Hepatic stellate cell (primary cell): Measurements from ENCODE around the gene TFR2.

Source experiments
- DNase-seq: peaks from one replicate; pipeline ENCODE4 v3.0.0; 2011; ENCODE audit warnings: low spot score

Gene TFR2

GRCh38 chr7:100641463-100641859 lies at the start of gene TFR2:
Gene TFR2 (minus strand): TSS chr7:100641552. CDS start chr7:100641509, 43 bp downstream.
- DNase-seq: no peak

DNA sequence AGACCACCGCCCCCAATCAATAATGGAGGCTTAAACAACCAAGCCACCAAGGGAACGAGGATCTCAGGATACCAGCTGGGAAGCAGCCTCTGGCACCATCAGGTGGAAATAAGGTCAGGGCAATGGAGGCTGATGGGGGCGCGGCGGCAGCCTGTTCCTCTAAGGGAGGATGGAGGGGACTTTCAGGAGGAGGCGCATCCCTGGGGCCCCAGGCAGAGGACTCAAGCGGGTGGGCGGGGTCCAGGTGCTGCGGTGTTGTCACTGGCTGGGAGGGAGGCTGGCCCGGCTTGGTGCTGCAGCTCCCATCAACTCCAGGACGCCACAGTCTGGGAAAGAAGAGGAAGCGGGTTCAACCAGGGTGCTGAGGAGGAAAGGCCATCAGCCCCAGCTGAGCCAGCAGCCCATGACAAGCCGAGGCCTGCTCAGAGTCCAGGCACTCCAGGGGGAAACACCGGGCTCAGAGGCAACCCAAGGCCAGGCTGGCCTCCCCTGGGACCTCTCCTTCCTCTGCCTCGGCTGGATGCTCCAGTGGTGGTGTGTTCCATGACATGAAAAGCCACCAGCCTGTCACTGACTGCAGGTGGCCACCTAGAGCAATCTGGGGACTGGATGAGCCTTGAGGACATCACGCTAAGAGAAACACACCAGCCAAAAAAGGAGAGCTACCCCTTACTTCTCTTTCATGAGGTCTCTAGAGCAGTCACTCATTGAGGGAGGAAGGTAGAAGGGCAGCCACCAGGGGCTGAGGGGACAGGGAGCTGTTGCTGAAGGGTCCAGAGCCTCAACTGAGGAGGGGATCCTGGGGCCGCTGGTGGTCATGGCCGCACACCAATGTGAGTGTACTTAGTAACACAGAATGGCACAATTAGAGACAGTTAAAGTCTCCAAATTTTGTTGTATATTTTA lies 48.1 kb upstream of the TFR2 start:
- no peak for DNase-seq

DNA sequence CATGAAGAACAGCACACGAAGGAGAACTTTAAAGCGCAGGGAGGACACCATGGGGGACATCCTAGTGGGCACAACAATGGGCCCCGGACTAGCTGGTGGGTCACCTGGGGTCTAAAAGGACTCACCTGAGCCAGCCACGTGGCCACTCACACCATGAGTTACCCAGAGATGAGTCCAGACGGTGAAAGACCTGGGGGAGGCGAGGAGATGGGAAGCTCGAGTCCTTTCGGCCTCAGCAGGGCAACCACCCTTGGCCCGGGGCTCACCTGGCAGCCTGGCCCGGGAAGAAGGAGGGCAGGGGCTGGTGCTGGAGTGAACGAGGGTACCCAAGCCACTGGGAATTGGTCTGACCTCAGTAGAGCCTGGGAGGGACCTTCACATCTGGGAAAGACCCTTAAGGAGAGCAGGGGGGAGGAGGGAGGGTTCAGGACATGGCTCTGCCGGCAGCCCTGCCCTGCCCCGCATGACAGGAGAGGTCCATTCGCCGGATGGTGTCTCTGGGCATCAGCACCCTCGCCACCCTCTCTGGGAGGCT lies 47.0 kb upstream of the TFR2 start:
- no peak for DNase-seq

DNA sequence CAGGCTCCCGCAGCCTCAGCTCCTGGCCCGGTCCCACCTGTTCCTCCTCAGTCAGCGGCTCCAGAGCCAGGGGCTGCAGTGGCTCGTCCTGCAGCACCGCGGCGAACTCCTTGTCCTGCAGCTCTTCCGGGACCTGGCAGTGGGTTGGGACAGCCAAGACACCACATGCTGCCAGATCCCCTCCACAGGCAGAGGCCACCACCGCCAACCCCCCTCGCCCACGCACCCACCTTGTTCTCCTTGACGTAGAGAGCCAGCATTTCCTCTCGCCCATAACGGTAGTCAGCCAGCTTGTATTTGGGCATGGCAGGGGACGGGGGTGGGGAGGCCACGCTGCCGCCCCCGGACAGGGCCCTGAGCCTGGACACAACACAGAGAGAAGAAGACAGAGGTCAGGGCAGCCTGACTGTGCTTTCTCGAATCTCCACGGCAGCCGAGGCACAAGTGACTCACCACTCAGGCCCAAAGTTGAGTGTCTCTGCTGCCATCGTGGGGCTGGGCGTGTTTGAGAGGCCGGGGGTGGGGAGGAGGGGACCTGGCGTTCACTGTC lies 46.5 kb upstream of the TFR2 start:
- DNase-seq: peak; percentile 53

DNA sequence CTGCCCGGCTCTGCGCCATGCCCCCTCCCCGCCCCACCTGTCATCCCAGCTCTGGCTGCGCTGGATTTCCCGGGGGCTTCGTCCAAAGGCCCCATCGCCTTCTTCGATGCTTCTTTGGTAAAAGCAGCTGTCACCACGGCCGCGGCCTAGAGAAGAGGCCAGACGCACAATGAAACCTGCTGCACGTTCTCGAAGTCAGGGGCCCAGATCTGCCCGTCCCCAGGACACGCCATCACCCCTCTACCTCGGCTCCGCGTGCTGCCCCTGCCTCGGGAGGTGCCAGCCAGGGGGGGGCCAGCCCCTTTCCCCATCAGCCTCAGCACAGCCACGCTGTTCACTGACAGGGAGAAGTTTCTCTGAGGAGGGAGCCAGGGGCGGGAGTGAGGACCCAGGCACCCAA lies 45.9 kb upstream of the TFR2 start:
- no peak for DNase-seq

DNA sequence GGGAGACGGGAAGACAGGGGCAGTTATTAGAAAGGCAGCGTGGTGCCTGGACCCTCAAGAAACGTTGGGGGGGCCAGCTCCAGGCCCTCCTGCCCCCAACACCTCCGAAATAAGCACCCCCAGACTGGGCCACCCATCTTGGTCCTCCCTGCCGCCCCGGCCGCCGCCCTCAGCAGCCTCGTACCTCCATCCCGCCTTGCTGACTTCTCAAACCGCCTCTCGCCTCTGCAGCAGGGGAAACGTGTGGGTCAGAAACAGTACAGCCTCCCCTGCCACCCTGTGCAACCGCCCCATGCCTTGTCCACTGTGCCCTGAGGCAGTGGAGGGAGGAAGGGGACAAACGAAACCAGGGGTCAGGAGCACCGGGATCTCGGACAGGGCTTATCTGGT lies 45.5 kb upstream of the TFR2 start:
- DNase-seq: no peak

GRCh38 chr7:100686201-100686821 lies 45.0 kb upstream of the TFR2 start:
- DNase-seq: no peak

DNA sequence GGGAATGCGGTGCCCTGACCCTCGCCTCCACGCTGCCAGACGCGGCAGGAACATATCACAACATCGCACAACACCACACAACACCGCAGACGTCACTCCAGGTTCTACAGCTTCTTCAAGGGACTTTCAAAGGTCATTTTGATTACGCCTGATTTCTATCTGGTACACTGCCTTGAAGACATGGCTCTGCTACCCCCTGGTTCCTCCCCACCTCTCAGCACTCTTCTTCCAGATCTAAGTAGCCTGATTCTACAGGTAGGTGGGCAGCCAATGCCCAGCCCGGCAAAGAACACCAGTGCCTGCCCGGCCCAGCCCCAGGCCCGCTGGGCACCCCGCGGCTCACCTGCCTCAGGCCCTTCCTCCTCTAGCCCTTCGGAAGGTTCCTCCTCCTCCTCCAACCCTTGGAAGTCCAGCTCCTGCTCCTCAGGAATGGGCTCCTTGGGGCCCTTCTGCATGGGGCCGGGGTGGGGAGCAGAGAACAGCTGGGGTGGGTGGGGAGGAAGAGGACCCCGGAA lies 44.3 kb upstream of the TFR2 start:
- no peak for DNase-seq

DNA sequence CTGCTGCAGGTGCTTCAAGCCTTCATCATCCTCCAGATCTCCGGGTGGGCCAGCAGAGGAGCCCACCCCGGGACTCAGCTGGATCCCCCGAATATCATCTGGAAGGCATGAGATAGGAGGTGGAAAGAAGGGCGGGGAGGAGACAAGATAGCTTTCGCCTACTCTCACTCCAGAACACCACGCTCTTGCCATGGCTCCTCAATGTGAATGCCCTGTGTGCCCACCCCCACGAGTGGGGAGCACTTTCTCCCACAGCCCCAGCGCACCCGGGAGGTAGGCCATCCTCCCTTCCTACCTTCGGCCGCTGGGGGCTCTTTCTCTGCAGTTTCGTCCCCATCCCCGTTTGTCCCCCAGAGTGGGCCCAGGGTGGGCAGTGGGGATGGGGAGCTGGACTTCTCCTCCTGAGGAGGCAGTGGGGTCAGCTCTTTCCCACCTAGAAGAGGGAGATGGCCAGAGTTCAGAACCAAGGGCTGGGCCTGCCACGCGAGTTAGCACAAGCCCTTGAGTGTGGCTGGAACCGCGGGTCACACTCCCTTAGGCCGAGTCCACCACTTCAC lies 43.8 kb upstream of the TFR2 start:
- DNase-seq: peak; percentile 11

DNA sequence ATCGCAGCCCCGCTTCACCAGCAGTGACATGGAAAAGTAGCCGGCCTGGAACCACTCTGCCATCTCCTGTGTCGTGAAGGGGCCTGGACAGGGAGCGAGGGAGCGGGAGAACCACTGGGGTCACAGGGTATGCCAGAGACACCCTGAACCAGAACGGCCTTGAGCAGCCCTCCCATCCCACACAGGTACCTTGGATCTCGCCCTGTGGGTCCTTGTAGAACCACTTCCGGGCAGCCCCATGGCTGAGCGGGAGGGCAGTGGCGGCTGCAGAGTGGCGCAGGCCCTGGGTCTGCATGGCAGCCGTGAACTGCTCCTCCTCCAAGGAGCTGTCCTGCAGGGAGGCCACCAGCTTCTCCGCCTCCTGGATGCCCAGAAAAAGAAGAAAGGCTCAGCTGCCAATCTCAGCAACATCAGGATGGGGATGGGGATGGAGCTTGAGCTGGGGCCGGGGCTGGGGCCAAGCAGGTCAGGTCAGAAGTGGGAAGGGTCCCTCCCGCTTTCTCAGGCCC lies 43.2 kb upstream of the TFR2 start:
- peak; percentile 11 for DNase-seq

- DNase-seq: peak; percentile 4
Observed at GRCh38 chr7:100683659-100684533, 42.5 kb upstream of the TFR2 start.

- DNase-seq: peak; percentile 5
Observed at GRCh38 chr7:100682991-100683658, 41.8 kb upstream of the TFR2 start.

DNA sequence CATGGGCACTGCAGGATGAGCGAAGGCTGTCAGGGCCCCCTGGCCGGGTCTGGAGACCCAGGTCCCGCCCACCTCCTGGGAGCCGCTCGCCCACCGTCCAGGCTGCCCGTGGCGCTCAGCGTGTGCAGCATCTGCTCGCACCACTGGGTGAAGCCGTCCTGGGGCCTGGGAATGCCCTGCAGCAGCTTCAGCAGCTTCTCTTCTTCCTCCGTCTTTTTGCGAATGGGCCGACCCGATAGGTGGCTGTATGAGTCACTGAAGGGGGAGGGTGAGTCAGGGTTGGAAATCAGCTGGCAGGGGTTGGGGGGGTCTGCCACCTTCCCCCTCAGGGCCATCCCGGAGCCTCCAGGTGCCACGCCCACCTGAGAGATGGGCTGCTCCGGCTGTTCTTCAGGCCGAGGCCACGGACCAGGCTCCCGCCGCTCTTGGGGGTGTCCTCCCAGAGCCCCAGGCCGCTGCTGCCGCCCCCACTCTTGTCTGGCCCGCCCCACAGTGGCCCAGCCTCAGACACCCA lies 40.9 kb upstream of the TFR2 start:
- DNase-seq: peak; percentile 6

DNA sequence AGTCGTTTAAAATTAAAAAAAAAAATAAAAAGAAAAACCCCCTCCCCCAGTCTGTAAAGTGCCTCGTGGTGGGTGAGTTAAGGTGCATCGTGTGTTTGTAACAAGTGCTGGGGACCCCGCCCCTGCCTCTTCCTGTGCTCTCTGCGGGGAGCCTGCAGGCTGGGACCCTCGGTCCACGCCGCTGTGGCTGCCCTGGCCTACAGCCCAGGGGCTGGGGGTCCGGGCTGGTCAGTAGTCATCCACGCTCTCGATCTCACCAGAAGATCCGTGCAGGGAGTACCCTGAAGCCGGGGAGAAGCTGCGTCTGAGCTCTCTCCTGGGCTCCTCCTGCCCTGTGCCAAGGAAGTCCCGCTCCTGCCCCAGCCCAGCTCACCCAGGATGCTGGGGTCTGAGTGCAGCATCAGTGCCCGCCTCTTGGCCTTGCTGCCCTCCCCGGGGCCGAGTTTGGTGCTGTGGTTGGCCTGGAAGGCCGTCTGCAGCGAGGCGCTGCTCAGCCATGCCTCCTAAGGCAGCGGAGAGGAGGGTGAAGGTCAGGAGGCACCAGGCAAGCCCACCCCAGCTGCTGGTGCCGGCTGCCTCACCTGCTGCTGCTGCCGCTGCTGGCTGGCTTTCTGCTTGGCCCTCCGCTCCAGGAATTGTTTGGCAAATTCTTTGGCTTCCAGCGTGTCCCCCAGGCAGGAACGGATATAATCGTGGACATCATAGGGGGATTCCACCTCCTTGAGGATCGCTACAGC lies 40.3 kb upstream of the TFR2 start:
- peak; percentile 6 for DNase-seq

GRCh38 chr7:100680576-100681271 lies 39.4 kb upstream of the TFR2 start:
- peak; percentile 11 for DNase-seq

DNA sequence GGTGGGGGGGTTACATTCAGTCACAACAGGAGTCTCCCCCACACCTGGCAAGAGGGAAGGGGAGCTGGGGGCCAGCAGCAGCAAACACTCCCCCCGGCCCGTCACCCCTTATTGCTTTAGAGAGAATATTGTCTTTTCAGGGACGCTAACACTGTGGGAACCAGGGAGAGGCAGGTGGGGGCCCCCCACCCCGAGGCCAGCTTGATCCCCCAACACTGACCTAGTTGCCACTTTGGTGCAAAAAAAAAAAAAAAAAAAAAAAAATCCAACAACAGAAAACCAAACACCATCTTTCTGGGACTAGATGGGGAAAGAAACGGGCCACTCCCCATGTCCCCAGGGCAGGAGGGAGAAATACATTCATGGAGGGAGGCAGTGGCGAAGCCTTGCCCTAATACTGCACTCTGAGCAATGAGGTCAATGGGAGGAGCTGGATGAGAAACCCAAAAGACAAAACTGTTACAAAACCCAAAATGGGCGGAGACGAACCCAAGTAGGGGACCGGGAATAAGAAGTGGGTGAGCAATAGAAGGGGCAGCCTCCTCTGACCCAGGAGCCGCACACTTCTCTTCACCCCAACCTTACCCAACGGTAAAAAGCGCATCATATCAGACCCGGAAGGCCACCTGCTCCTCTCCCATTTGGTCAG lies 38.7 kb upstream of the TFR2 start:
- DNase-seq: peak; percentile 30

GRCh38 chr7:100679129-100679926 lies 38.0 kb upstream of the TFR2 start:
- DNase-seq: peak; percentile 16
